OCI-LY3 (cell line): ENCODE data around the gene ANKS6.

Experiments
- H2AFZ ChIP-seq: fragments of 200-600, 300-600 bp; shearing (Covaris generic); 2 replicates; pipeline ENCODE4 v1.6.0; 2014; ENCODE audit warnings: antibody characterized with exemption, low read depth, low read length
- H3K27ac ChIP-seq: fragments of 200-600, 300-600 bp; sonication (generic); 2 replicates; pipeline ENCODE4 v1.5.1; 2014; ENCODE audit warnings: mild to moderate bottlenecking, low read length, moderate library complexity, mixed read lengths
- H3K27me3 ChIP-seq: fragments of 200-600, 300-600 bp; sonication (generic); 2 replicates; pipeline ENCODE4 v1.6.1; 2014; ENCODE audit warnings: low read depth, low read length, mixed read lengths
- H3K36me3 ChIP-seq: fragments of 200-600, 300-600 bp; sonication (generic); replicated peaks from 2 replicates; pipeline ENCODE3; 2014; ENCODE audit warnings: low read depth, low read length, mixed read lengths
- H3K4me1 ChIP-seq: fragments of 300-600, 200-600 bp; sonication (generic); 2 replicates; pipeline ENCODE4 v1.6.1; 2014; ENCODE audit warnings: low read length, mixed read lengths
- H3K4me2 ChIP-seq: fragments of 200-600, 300-600 bp; sonication (generic); 2 replicates; pipeline ENCODE4 v1.6.1; 2014; ENCODE audit warnings: low read length, mixed read lengths
- H3K4me3 ChIP-seq: fragments of 300-600, 200-600 bp; sonication (generic); 2 replicates; pipeline ENCODE4 v1.5.1; 2014; ENCODE audit warnings: antibody characterized with exemption, mild to moderate bottlenecking, low read length, moderate library complexity
- H3K79me2 ChIP-seq: fragments of 300-600, 200-600 bp; shearing (Covaris generic); 2 replicates; pipeline ENCODE4 v1.6.1; 2014; ENCODE audit warnings: mild to moderate bottlenecking, low read length, mixed read lengths
- H3K9ac ChIP-seq: fragments of 300-600, 200-600 bp; shearing (Covaris generic); 2 replicates; pipeline ENCODE4 v1.6.0; 2014; ENCODE audit warnings: mild to moderate bottlenecking, low read length, moderate library complexity
- H3K9me3 ChIP-seq: fragments of 200-600, 300-600 bp; shearing (Covaris generic); 2 replicates; pipeline ENCODE4 v1.6.1; 2014; ENCODE audit warnings: low read length, mixed read lengths; ENCODE audit not compliant: insufficient read depth
- H4K20me1 ChIP-seq: fragments of 200-600, 300-600 bp; sonication (generic); 2 replicates; pipeline ENCODE4 v1.6.1; 2016; ENCODE audit warnings: low read length, mixed read lengths; ENCODE audit not compliant: insufficient read depth
- CTCF ChIP-seq: fragments of 200-600, 300-600 bp; sonication (generic); IDR thresholded peaks from 2 replicates; pipeline ENCODE4 v1.5.1; 2014; ENCODE audit warnings: antibody characterized with exemption, low read length, low read depth
- EZH2phosphoT487 ChIP-seq: fragments of 200-600 bp; shearing (Covaris generic); IDR thresholded peaks from 2 replicates; pipeline ENCODE4 v1.6.1; 2018; ENCODE audit warnings: antibody characterized with exemption, mixed run types, low read depth

The ANKS6 gene

GRCh38 chr9:98823666-98824334, 27.4 kb upstream of the ANKS6 start:
- Histone ChIP-seq H3K4me1 (no peaks in the 10 kb centered on the region), H4K20me1 (no peaks in the 10 kb centered on the region), H3K79me2 (no peaks in the 10 kb centered on the region), H3K9ac (no peak overlapping the region), H3K36me3 (no peaks in the 10 kb centered on the region), H2AFZ (no peak overlapping the region), H3K27me3 (no peaks in the 10 kb centered on the region), H3K27ac (no peak overlapping the region), H3K4me3 (no peak overlapping the region), H3K4me2 (no peak overlapping the region), H3K9me3 (no peaks in the 10 kb centered on the region)
- TF ChIP-seq CTCF = no peak
- TF ChIP-seq EZH2phosphoT487 = no peak

GRCh38 chr9:98822661-98823060, 26.3 kb upstream of the ANKS6 start:
- no peak overlapping the region for H3K4me2 ChIP-seq
- H4K20me1 ChIP-seq = no peaks in the 10 kb centered on the region
- H2AFZ ChIP-seq = no peak overlapping the region
- H3K27me3 ChIP-seq = no peaks in the 10 kb centered on the region
- no peak overlapping the region for H3K27ac ChIP-seq
- no peaks in the 10 kb centered on the region for H3K79me2 ChIP-seq
- H3K9ac ChIP-seq = no peak overlapping the region
- H3K36me3 ChIP-seq = no peaks in the 10 kb centered on the region
- H3K4me1 ChIP-seq = no peaks in the 10 kb centered on the region
- no peak overlapping the region for H3K4me3 ChIP-seq
- H3K9me3 ChIP-seq = no peaks in the 10 kb centered on the region
- TF ChIP-seq EZH2phosphoT487 (no peak), CTCF (no peak)

- Histone ChIP-seq H3K27me3 (no peaks in the 10 kb centered on the region), H4K20me1 (no peaks in the 10 kb centered on the region), H2AFZ (no peak overlapping the region), H3K4me2 (no peak overlapping the region), H3K4me3 (no peak overlapping the region), H3K9ac (no peak overlapping the region), H3K27ac (no peak overlapping the region), H3K9me3 (no peaks in the 10 kb centered on the region), H3K4me1 (no peaks in the 10 kb centered on the region), H3K36me3 (no peaks in the 10 kb centered on the region), H3K79me2 (no peaks in the 10 kb centered on the region)
- TF ChIP-seq EZH2phosphoT487 = no peak
- TF ChIP-seq CTCF = no peak
These were observed 25.5 kb upstream of the ANKS6 start for GRCh38 chr9:98821831-98822230.

DNA sequence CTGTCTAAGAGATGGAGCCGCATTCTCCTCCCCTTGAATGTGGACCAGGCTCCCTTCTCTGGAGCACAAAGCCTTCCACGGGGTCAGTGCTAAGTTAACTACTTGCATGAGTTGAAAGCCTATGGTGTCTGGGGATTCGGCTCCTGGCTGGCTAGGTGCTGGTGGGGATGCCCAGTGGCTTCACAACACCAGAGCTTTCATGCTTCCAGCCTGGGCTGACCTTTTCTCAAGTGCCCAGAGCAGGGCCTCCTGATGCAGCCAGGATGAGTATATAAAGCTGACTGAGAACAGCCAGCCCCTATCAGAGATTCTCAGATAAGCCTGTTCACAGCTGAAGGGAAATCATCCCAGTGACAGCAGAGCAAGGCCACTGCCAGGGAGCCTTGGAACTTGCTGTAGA, 22.9 kb upstream of the ANKS6 start:
- no peak overlapping the region for H3K9ac ChIP-seq
- TF ChIP-seq CTCF = no peak
- no peak for TF ChIP-seq EZH2phosphoT487
- H3K36me3 ChIP-seq = no peaks in the 10 kb centered on the region
- H2AFZ ChIP-seq = no peak overlapping the region
- H3K27ac ChIP-seq = no peak overlapping the region
- no peaks in the 10 kb centered on the region for H3K27me3 ChIP-seq
- H3K4me2 ChIP-seq = no peak overlapping the region
- H3K4me1 ChIP-seq = no peaks in the 10 kb centered on the region
- H4K20me1 ChIP-seq = no peaks in the 10 kb centered on the region
- H3K4me3 ChIP-seq = no peak overlapping the region
- no peaks in the 10 kb centered on the region for H3K9me3 ChIP-seq
- H3K79me2 ChIP-seq = no peaks in the 10 kb centered on the region
